Measurements from ENCODE around the gene NUP93. TPM values are rescaled to one million over a fixed set of nuclear protein-coding genes. Genes with fewer than 3 reads are reported as not detected.
"Not testable (repeated sequence)": the region's sequence is repeated elsewhere in the genome, so short reads cannot be mapped to it uniquely, and the experiment has no call there.

The NUP93 gene
- total RNA-seq, 1 donor from 2014 or later, result 57.2 TPM

- intact Hi-C loops (cut with DNase I), result no loop called here
- no peak for DNase-seq
- no peak for TF ChIP-seq CTCF (IDR thresholded peaks at IDR 0.05)
- Histone ChIP-seq H3K9me3 (no peaks in the 10 kb centered on the region), H3K4me1 (no peaks in the 10 kb centered on the region), H3K36me3 (no peaks in the 10 kb centered on the region), H3K27me3 (no peaks in the 10 kb centered on the region), H3K4me3 (no peak overlapping the region), H3K27ac (no peak overlapping the region)
- no peak for ATAC-seq
These were observed 7.6 kb downstream of the NUP93 start for GRCh38 chr16:56737539-56737938.

DNA sequence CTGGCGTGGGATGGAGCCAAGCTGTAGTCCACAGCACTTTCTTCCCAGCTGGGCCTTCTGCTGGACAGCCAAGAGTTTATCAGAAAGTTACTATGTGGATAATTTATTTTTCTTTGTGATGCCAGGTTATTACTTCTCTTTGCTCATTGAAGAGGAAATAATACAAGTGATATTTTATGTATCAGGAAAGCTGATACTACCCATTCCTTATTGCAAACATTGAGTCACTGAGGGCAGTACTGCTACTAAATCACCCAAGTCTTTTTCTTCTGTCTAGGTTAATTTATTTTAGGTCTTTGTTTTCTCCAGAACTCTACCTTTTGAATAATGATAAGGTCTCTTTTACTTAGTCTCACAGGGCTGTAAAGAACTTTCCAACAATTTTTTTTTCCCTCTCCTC lies 8.3 kb downstream of the NUP93 start:
- Histone ChIP-seq H3K27me3 (no peaks in the 10 kb centered on the region), H3K9me3 (no peaks in the 10 kb centered on the region), H3K4me3 (no peak overlapping the region), H3K27ac (no peak overlapping the region), H3K36me3 (no peaks in the 10 kb centered on the region), H3K4me1 (no peaks in the 10 kb centered on the region)
- TF ChIP-seq CTCF (IDR thresholded peaks at IDR 0.05), result no peak
- intact Hi-C loops (cut with DNase I), result no loop called here
- ATAC-seq, result no peak
- no peak for DNase-seq

- H3K4me3 ChIP-seq, H3K4me1 ChIP-seq: not testable (repeated sequence)
These were observed 9.4 kb downstream of the NUP93 start for GRCh38 chr16:56739378-56739777.

DNA sequence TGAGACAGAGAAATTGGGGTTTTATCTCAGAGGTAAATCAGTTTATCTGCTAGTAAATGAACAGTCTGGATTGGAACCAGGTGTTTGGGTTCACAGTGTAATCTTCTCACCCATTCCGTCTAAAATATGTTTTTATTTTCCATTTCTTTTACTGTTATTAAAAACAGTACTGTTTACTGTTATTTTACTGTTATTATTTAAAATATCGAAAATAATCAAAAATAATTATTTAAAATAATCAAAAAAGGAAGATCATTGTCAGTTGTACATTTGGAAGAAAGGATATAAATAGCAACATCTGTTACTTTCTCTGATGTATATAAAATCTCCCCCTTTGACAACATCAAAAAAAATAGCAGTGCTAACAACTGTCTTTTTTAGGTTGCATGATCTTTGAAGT lies 11.5 kb downstream of the NUP93 start:
- Histone ChIP-seq H3K36me3 (no peaks in the 10 kb centered on the region), H3K27me3 (no peaks in the 10 kb centered on the region), H3K9me3 (no peaks in the 10 kb centered on the region), H3K4me1 (no peaks in the 10 kb centered on the region), H3K27ac (no peak overlapping the region), H3K4me3 (no peak overlapping the region)
- ATAC-seq, result no peak
- TF ChIP-seq CTCF (IDR thresholded peaks at IDR 0.05), result no peak
- no peak for DNase-seq
- intact Hi-C loops (cut with DNase I), result no loop called here

More at GRCh38 chr16:56739378-56739777, 9.4 kb downstream of the NUP93 start:
- ATAC-seq; H3K9me3 ChIP-seq; intact Hi-C loops (cut with DNase I); H3K36me3 ChIP-seq; H3K27ac ChIP-seq; DNase-seq; H3K27me3 ChIP-seq: not testable (repeated sequence)

- intact Hi-C loops (cut with DNase I), result no loop called here
- no peak for TF ChIP-seq CTCF (IDR thresholded peaks at IDR 0.05)
- H3K4me3 ChIP-seq, result no peak overlapping the region
- no peaks in the 10 kb centered on the region for H3K36me3 ChIP-seq
- H3K4me1 ChIP-seq, result no peaks in the 10 kb centered on the region
- ATAC-seq, result no peak
- DNase-seq, result no peak
- H3K27me3 ChIP-seq, result no peaks in the 10 kb centered on the region
- H3K9me3 ChIP-seq, result no peaks in the 10 kb centered on the region
- no peak overlapping the region for H3K27ac ChIP-seq
These were observed 12.4 kb downstream of the NUP93 start for GRCh38 chr16:56742030-56742984.

DNA sequence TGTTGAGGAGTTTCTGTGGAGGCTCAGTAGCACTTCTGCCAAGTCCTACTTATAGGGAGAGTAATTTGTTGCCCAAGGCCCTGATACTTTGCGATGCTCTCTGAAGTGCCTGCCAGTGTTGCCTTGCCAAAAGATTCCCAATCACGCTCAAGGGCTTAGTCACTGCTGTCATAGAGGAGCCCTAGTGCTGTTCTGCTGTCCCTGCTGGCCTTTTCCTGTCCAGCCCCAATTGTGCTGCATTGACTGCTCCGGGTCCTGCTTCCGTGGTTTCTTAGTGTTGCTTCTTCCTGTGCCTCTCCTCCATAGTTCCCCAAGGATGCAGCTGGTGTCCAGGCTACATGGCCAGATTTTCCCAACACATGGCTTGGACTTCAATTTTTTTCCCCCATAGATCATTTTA lies 13.9 kb downstream of the NUP93 start:
- Histone ChIP-seq H3K36me3 (no peaks in the 10 kb centered on the region), H3K4me1 (peaks cover 9% of the 10 kb centered on the region), H3K4me3 (no peak overlapping the region), H3K27me3 (no peaks in the 10 kb centered on the region), H3K9me3 (no peaks in the 10 kb centered on the region), H3K27ac (no peak overlapping the region)
- intact Hi-C loops (cut with DNase I), result no loop called here
- DNase-seq (no peak), ATAC-seq (no peak)
- no peak for TF ChIP-seq CTCF (IDR thresholded peaks at IDR 0.05)

All from upper lobe of right lung (tissue), 1 donor.